ENCODE results near the gene TXNDC16.
"Not testable (repeated sequence)": the region's sequence is repeated elsewhere in the genome, so short reads cannot be mapped to it uniquely, and the experiment has no call there.

The TXNDC16 gene, protein sequence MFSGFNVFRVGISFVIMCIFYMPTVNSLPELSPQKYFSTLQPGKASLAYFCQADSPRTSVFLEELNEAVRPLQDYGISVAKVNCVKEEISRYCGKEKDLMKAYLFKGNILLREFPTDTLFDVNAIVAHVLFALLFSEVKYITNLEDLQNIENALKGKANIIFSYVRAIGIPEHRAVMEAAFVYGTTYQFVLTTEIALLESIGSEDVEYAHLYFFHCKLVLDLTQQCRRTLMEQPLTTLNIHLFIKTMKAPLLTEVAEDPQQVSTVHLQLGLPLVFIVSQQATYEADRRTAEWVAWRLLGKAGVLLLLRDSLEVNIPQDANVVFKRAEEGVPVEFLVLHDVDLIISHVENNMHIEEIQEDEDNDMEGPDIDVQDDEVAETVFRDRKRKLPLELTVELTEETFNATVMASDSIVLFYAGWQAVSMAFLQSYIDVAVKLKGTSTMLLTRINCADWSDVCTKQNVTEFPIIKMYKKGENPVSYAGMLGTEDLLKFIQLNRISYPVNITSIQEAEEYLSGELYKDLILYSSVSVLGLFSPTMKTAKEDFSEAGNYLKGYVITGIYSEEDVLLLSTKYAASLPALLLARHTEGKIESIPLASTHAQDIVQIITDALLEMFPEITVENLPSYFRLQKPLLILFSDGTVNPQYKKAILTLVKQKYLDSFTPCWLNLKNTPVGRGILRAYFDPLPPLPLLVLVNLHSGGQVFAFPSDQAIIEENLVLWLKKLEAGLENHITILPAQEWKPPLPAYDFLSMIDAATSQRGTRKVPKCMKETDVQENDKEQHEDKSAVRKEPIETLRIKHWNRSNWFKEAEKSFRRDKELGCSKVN

DNA sequence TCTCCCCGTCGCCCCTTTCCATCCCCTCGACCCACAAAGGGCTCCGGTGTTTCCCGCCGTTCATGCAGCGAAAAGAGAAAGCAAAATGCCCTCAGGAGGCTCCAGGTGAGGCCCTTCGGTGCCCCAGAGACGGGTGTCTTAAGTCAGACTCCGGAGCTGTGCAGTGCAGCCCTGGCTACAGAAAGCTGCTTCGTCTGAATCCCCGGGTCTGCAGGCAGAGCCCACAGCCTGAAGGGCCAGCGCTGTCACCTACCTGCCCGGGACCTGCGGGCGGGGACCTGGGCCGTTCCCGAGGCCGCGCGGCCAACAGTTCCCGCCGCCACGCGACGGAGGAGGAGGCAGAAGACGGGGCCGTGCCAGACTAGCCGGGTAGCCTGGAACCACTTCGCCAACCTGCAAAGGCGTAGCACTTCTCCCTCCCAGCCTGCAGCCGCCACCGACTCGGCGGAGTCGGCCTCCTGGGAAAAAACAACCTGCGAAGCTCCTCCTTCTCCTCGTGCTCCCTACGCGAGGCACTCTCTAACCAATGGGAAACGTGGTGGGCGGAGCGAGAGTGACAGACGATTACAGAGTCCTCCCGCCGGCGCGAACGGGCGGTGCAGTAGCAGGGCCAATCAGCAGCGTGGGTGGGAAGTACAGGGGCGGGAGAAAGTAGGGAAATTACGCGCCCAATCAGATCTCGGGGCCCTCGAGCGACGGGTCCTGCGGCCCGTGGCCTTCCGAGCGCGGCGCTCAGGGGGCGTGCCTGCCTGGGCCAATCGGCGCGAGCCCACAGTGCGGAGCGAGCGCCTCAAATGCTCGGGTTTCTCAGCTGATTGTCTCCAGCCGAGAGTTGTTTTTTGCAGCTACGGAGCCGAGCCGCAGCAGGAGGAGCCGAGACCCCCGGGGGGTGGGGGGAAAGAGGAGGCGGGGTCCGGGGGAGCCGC is at the start of gene TXNDC16, which contains the start of gene GPR137C:
Gene TXNDC16 (minus strand): TSS at position 443 of the 926 bp plus-strand sequence. CDS start 8,948 bp downstream, outside the sequence.
Gene GPR137C (plus strand): TSS at position 774 of the 926 bp plus-strand sequence. CDS start 312 bp downstream, outside the sequence.
- peak; percentile 96 for DNase-seq (ENCODE audit: low read depth in 2 of 2)

GRCh38 chr14:52599974-52600373 is 47.7 kb upstream of the TXNDC16 start:
- no peak for DNase-seq (ENCODE audit: low read depth in 2 of 2)

DNA sequence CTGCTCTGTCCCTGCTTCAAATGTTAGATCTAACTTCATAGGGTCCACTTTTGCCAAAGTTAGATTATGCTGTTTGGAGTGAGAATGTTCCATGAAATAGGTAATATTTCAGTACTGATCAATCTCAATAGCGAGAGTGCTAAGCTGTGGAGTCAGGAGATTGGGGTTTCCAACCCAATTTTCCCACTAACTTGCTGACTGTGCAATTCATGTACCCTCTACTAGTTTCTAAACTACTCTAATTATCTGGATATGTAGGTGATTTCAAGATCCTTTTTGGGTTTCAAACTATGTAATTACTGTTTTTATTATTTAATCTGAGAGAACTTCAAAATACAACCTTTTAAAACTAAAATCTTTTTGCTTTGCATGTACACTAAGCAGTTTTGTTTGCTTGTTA is 46.3 kb upstream of the TXNDC16 start:
- DNase-seq (ENCODE audit: low read depth in 2 of 2): no peak

- no peak for DNase-seq (ENCODE audit: low read depth in 2 of 2)
These were observed 44.6 kb upstream of the TXNDC16 start for GRCh38 chr14:52596861-52597260.

DNA sequence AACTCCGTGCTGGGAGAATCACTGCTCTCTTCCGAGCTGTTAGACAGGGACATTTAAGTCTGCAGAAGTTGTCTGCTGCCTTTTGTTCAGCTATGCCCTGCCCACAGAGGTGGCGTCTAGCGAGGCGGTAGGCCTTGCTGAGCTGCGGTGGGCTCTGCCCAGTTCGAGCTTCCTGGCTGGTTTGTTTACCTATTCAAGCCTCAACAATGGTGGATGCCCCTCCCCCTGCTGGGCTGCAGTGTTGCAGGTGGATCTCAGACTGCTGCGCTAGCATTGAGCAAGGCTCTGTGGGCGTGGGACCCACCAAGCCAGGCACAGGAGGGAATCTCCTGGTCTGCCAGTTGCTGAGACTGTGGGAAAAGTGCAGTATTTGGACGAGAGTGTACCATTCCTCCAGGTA is 44.0 kb upstream of the TXNDC16 start:
- DNase-seq (ENCODE audit: low read depth in 2 of 2): no peak

GRCh38 chr14:52590318-52590717 is 38.0 kb upstream of the TXNDC16 start:
- DNase-seq (ENCODE audit: low read depth in 2 of 2): no peak

DNA sequence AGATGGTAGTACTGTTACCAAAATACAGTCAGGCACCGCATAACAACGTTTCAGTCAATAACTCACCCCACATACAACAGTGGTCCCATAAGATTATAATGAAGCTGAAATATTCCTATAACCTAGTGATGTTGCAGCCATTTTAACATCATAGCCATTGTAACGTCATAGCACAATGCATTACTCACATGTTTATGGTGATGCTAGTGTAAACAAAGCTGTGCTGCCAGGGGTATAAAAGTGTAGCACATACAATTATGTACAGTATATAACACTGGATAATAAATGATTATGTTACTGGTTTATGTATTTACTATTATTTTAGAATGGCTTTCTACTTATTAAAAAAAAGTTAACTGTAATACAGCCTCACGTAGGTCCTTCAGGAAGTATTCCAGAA is 37.3 kb upstream of the TXNDC16 start:
- DNase-seq (ENCODE audit: low read depth in 2 of 2): no peak

DNA sequence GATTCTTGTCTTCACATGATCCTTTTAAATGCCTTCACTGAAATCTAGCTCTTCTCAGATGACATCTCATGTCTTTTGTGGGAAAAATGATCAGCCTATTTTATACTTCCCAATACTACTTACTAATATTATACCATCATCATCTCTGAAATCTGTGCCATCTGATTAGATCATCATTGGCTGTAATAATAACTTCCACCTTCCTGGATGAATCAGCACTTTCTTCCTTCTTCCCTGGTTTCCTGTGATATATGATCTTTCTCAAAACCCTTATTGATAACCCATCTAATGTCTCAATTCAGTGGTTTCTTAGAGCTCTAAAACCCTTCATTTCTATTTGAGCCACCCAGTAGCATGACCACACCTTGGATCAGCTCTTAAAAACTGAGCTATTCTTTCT is 31.2 kb upstream of the TXNDC16 start:
- no peak for DNase-seq (ENCODE audit: low read depth in 2 of 2)

DNA sequence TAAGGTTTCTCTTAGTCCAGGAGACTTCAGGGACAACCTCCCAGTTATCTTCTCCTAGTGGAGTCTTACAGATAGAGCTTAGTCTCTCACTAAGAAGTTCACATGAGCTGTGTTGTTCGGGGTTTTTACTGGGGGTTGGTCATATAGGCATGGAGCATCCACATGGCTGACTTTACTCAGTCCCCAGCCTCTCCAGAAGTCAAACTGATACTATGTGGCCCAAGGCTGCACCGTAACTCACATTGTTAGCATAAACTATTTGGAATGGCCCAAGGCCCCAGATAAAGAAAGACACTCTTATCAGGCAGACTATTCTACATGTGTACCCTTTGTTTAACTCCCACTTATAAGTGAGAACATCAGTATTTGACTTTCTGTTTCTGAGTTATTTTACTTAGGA is 23.6 kb upstream of the TXNDC16 start:
- DNase-seq (ENCODE audit: low read depth in 2 of 2): no peak

DNA sequence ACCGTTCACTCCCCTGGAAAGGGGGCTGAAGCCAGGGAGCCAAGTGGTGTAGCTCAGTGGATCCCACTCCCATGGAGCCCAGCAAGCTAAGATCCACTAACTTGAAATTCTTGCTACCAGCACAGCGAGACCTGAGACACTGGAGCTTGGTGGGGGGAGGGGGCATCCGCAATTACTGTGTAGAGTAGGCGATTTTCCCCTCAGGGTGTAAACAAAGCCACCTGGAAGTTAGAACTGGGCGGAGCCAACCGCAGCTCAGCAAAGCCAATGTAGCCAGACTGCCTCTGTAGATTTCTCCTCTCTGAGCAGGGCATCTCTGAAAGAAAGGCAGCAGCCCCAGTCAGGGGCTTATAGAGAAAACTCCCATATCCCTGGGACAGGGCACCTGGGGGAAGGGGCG is 16.1 kb upstream of the TXNDC16 start:
- DNase-seq (ENCODE audit: low read depth in 2 of 2): not testable (repeated sequence)

DNA sequence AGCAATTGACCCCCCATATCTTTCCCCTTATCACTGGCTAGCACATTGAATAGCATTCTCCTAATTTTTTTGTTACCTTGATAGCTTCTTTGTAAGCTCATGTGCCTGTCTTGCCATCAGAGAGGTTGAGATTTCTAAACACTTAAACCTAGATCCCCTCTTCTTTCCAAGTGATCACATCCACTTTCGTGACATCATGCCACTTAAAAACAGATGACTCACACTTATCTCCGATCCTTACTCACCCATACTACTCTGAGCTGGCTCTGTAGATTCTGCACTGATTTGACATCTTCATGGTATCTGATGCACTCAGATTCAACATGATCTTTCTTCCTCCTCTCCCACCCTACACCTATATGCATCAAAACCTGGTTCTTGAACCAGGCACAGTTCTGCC is 10.8 kb upstream of the TXNDC16 start:
- no peak for DNase-seq (ENCODE audit: low read depth in 2 of 2)

DNA sequence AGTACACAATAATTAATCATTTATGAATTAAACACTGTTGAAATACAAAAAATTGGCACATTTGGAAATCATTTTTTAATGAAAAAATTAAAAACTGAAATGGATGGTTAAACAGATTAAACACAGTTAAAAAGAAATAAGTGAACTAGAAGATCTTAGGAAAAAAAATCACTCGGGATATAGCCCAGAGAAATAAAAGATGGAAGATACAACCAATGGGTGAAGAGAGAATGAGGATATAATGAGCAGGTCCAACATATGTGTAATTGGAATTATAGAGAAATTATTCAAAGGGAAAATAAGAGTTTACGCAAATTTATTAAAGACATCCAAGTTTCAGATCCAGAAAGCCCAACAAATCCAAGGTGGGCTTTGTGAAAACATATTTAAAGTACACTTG is 6.4 kb upstream of the TXNDC16 start:
- DNase-seq (ENCODE audit: low read depth in 2 of 2): no peak

DNA sequence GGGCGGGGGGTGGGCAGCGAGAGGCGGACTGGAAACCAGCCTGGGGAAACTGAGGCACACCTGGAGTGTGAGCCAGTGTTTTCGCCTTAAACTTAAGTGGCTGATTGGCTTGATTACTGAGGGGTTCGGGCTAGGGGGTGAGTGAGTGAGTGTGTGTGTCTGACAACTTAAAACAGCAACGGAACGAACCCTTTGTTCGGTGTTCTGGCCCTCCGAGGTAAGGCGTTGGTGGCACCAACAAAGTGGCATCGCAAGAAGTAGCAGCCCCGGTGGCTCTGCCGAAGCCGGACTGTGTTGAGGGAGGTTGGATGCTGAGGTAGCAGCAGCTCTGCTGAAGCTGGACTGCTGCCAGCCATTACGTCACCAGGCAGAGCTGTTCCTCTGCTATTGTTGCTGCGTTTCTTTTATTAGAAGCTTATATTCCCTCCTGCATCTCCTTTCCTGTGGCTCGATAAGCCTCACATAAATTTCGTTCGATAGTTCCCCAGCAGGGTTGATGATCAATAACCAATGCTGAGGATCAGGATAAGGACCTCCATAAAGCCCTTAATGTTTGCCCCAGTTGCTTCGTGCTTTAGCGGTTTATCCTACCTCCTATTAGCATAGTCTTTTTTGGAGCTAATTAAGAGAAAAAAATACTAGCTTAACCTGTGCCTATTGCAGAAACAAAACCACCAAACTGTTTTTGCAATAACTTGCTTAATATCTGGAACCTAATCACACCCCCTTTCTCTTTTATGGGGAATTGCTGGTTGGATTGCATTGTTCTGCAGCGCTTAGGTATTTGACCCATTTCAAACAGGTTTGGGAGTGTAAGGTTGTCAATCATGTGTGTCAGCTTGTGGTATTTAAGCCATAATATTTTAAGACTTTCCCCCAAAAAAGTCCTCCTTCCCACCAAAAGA is 1.6 kb upstream of the TXNDC16 start:
- peak; percentile 59 to 60 for DNase-seq (ENCODE audit: low read depth in 2 of 2)

- DNase-seq (ENCODE audit: low read depth in 2 of 2): peak in 1 of 2 donors; percentile 9
These were observed 831 bp upstream of the TXNDC16 start for GRCh38 chr14:52553002-52553670.

- DNase-seq (ENCODE audit: low read depth in 2 of 2): no peak
These were observed 626 bp downstream of the TXNDC16 start for GRCh38 chr14:52551696-52552062.

GRCh38 chr14:52551205-52551604 is 1.1 kb downstream of the TXNDC16 start:
- no peak for DNase-seq (ENCODE audit: low read depth in 2 of 2)

DNA sequence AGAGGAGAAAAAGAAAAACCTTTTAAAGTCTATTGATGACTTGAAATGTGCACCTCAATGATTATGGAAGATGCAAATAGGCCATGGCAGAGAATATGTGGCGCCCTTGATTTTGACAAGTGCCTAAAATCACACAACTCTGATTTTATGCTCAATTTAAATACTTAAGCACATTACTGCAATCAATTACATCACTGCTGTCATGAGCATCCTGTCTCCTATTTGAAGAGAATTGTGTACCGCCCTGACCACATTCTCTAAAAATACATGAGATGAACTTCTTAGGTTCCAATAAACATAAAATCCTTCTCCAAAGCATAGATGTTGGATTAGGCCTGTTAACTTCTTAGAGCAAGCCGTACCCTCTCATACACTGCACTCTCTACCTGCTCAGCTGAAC is 1.6 kb downstream of the TXNDC16 start:
- DNase-seq (ENCODE audit: low read depth in 2 of 2): no peak

GRCh38 chr14:52547526-52547925 is 4.8 kb downstream of the TXNDC16 start:
- DNase-seq (ENCODE audit: low read depth in 2 of 2): no peak

DNA sequence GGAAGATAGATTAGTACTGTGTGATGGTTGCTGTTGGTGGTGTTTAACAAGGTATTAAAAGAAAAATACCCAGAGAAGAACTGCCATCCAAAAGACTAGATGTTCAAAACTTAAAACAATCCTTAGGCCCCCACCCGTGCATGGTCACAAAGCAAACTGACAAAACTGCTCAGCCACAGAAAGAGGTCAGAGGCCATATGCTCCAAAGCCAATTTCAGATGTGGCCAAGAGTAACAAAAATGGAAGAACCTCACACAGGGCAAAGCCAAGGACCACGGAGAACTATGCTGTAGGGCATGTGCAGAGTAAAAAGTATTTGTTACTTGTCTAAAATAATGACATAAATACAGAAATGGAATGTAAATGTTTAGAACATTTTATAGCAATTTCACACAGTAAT is 5.3 kb downstream of the TXNDC16 start:
- DNase-seq (ENCODE audit: low read depth in 2 of 2): no peak

- DNase-seq (ENCODE audit: low read depth in 2 of 2): no peak
These were observed 6.0 kb downstream of the TXNDC16 start for GRCh38 chr14:52546318-52546670.
